GM18499 (cell line): Measurements from ENCODE around the gene NFKBIB.
"Not testable (repeated sequence)": the region's sequence is repeated elsewhere in the genome, so short reads cannot be mapped to it uniquely, and the experiment has no call there.

Experiments
- ATAC-seq: cut with Tn5 transposase; IDR thresholded peaks from one replicate; pipeline ENCODE4 v1.9.1; 2021; ENCODE audit warnings: moderate number of reproducible peaks; ENCODE audit not compliant: insufficient read depth, unreplicated experiment

The NFKBIB gene

GRCh38 chr19:38873400-38873799, 26.4 kb upstream of the NFKBIB start:
- ATAC-seq, result not testable (repeated sequence)

- ATAC-seq, result no peak
These were observed 23.9 kb upstream of the NFKBIB start for GRCh38 chr19:38875656-38876395.

- ATAC-seq, result no peak
These were observed 21.8 kb upstream of the NFKBIB start, which contains the start of gene RINL for GRCh38 chr19:38877781-38878574. Gene RINL (minus strand): TSS chr19:38878275. CDS start chr19:38876742, 1,533 bp downstream.

- no peak for ATAC-seq
These were observed 21.0 kb upstream of the NFKBIB start for GRCh38 chr19:38878575-38879399.

GRCh38 chr19:38879400-38879751, 20.4 kb upstream of the NFKBIB start:
- ATAC-seq, result no peak

GRCh38 chr19:38880076-38880881, 19.5 kb upstream of the NFKBIB start:
- no peak for ATAC-seq

- ATAC-seq, result no peak
These were observed 18.7 kb upstream of the NFKBIB start for GRCh38 chr19:38880882-38881609.

GRCh38 chr19:38883286-38883685, 16.5 kb upstream of the NFKBIB start:
- ATAC-seq, result no peak

- ATAC-seq, result not testable (repeated sequence)
These were observed 15.1 kb upstream of the NFKBIB start for GRCh38 chr19:38884691-38885090.

GRCh38 chr19:38888876-38889275, 10.9 kb upstream of the NFKBIB start:
- ATAC-seq, result no peak

- no peak for ATAC-seq
These were observed 10.0 kb upstream of the NFKBIB start for GRCh38 chr19:38889803-38890202.

- no peak for ATAC-seq
These were observed 9.1 kb upstream of the NFKBIB start for GRCh38 chr19:38890686-38891085.

GRCh38 chr19:38891771-38892170, 8.0 kb upstream of the NFKBIB start:
- no peak for ATAC-seq

- no peak for ATAC-seq
These were observed 6.9 kb upstream of the NFKBIB start for GRCh38 chr19:38892841-38893240.

- ATAC-seq, result no peak
These were observed 6.4 kb upstream of the NFKBIB start for GRCh38 chr19:38893341-38893771.

- ATAC-seq, result no peak
These were observed 4.8 kb upstream of the NFKBIB start for GRCh38 chr19:38894968-38895367.

GRCh38 chr19:38898788-38899446, 852 bp upstream of the NFKBIB start:
- no peak for ATAC-seq

- ATAC-seq, result no peak
These were observed 447 bp downstream of the NFKBIB start for GRCh38 chr19:38900202-38900629.

- ATAC-seq, result no peak
These were observed 998 bp downstream of the NFKBIB start for GRCh38 chr19:38900743-38901190.
